WTC11 (cell line): Measurements from ENCODE around the gene PAPOLA.

ENCODE experiments used
- ATF3 ChIP-seq: sonication (generic); formaldehyde crosslinking; conservative IDR thresholded peaks from 2 replicates; pipeline ENCODE4 v1.8.1; 2022; ENCODE audit warnings: mild to moderate bottlenecking, missing genetic modification reagents
- CREB1 ChIP-seq: sonication (generic); formaldehyde crosslinking; IDR thresholded peaks from 2 replicates; pipeline ENCODE4 v1.8.0; 2023; ENCODE audit warnings: mild to moderate bottlenecking, missing genetic modification reagents
- CTCF ChIP-seq: fragments of 200-600 bp; IDR thresholded peaks from 2 replicates; pipeline ENCODE4 v1.8.0; 2022; ENCODE audit warnings: antibody characterized with exemption
- GABPB1 ChIP-seq: sonication (generic); formaldehyde crosslinking; IDR thresholded peaks from 2 replicates; pipeline ENCODE4 v1.8.1; 2023; ENCODE audit warnings: mild to moderate bottlenecking, missing genetic modification reagents
- GRHL2 ChIP-seq: fragments of 250-450 bp; sonication (Bioruptor Pico); IDR thresholded peaks from 2 replicates; pipeline ENCODE4 v1.8.0; 2022; ENCODE audit warnings: mild to moderate bottlenecking, moderate library complexity; ENCODE audit not compliant: insufficient replicate concordance, severe bottlenecking
- KAT7 ChIP-seq: sonication (generic); formaldehyde crosslinking; IDR thresholded peaks from 2 replicates; pipeline ENCODE4 v1.8.1; 2023; ENCODE audit warnings: missing genetic modification reagents, mild to moderate bottlenecking, borderline replicate concordance
- MAX ChIP-seq: sonication (generic); formaldehyde crosslinking; IDR thresholded peaks from 2 replicates; pipeline ENCODE4 v1.8.0; 2022; ENCODE audit warnings: mild to moderate bottlenecking, missing genetic modification reagents
- MYBL2 ChIP-seq: sonication (generic); formaldehyde crosslinking; IDR thresholded peaks from 2 replicates; pipeline ENCODE4 v1.8.1; 2023; ENCODE audit warnings: mild to moderate bottlenecking, moderate library complexity, missing genetic modification reagents
- SMAD3 ChIP-seq: sonication (generic); formaldehyde crosslinking; IDR thresholded peaks from 2 replicates; pipeline ENCODE4 v1.8.0; 2022; ENCODE audit warnings: missing genetic modification reagents, mild to moderate bottlenecking, borderline replicate concordance
- ZNF423 ChIP-seq: fragments of 250-450 bp; sonication (Bioruptor Pico); IDR thresholded peaks from 2 replicates; pipeline ENCODE4 v2.1.2; 2022; ENCODE audit warnings: mild to moderate bottlenecking, moderate library complexity
- TF ChIP-seq, protein P1 (sequence below): sonication (generic); formaldehyde crosslinking; IDR thresholded peaks from 2 replicates; pipeline ENCODE4 v1.8.0; 2022; ENCODE audit warnings: mild to moderate bottlenecking, missing genetic modification reagents
- TF ChIP-seq, protein P2 (sequence below): sonication (generic); formaldehyde crosslinking; IDR thresholded peaks from 2 replicates; pipeline ENCODE4 v1.8.0; 2022; ENCODE audit warnings: mild to moderate bottlenecking, missing genetic modification reagents
- TF ChIP-seq, protein P3 (sequence below): sonication (generic); formaldehyde crosslinking; IDR thresholded peaks from 2 replicates; pipeline ENCODE4 v1.8.1; 2022; ENCODE audit warnings: missing genetic modification reagents, borderline replicate concordance
- TF ChIP-seq, protein P4 (sequence below): fragments of 250-450 bp; sonication (Bioruptor Pico); IDR thresholded peaks from 2 replicates; pipeline ENCODE4 v1.9.0; 2021; ENCODE audit warnings: mild to moderate bottlenecking, borderline replicate concordance

GRCh38 chr14:96466918-96467317 lies 35.3 kb upstream of the PAPOLA start:
- TF ChIP-seq, protein P1, sequence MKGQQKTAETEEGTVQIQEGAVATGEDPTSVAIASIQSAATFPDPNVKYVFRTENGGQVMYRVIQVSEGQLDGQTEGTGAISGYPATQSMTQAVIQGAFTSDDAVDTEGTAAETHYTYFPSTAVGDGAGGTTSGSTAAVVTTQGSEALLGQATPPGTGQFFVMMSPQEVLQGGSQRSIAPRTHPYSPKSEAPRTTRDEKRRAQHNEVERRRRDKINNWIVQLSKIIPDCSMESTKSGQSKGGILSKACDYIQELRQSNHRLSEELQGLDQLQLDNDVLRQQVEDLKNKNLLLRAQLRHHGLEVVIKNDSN (CRISPR knock-in tag), result no peak
- TF ChIP-seq MYBL2 (CRISPR knock-in tag), result no peak
- no peak for TF ChIP-seq CTCF
- TF ChIP-seq, protein P2, sequence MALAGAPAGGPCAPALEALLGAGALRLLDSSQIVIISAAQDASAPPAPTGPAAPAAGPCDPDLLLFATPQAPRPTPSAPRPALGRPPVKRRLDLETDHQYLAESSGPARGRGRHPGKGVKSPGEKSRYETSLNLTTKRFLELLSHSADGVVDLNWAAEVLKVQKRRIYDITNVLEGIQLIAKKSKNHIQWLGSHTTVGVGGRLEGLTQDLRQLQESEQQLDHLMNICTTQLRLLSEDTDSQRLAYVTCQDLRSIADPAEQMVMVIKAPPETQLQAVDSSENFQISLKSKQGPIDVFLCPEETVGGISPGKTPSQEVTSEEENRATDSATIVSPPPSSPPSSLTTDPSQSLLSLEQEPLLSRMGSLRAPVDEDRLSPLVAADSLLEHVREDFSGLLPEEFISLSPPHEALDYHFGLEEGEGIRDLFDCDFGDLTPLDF, result no peak
- TF ChIP-seq ATF3 (CRISPR knock-in tag), result no peak
- TF ChIP-seq ZNF423, result no peak
- no peak for TF ChIP-seq CREB1
- TF ChIP-seq MAX (CRISPR knock-in tag), result no peak
- no peak for TF ChIP-seq SMAD3 (CRISPR knock-in tag)
- TF ChIP-seq, protein P3, sequence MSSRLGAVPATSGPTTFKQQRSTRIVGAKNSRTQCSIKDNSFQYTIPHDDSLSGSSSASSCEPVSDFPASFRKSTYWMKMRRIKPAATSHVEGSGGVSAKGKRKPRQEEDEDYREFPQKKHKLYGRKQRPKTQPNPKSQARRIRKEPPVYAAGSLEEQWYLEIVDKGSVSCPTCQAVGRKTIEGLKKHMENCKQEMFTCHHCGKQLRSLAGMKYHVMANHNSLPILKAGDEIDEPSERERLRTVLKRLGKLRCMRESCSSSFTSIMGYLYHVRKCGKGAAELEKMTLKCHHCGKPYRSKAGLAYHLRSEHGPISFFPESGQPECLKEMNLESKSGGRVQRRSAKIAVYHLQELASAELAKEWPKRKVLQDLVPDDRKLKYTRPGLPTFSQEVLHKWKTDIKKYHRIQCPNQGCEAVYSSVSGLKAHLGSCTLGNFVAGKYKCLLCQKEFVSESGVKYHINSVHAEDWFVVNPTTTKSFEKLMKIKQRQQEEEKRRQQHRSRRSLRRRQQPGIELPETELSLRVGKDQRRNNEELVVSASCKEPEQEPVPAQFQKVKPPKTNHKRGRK (CRISPR knock-in tag), result no peak
- TF ChIP-seq GABPB1 (CRISPR knock-in tag), result no peak
- TF ChIP-seq, protein P4, sequence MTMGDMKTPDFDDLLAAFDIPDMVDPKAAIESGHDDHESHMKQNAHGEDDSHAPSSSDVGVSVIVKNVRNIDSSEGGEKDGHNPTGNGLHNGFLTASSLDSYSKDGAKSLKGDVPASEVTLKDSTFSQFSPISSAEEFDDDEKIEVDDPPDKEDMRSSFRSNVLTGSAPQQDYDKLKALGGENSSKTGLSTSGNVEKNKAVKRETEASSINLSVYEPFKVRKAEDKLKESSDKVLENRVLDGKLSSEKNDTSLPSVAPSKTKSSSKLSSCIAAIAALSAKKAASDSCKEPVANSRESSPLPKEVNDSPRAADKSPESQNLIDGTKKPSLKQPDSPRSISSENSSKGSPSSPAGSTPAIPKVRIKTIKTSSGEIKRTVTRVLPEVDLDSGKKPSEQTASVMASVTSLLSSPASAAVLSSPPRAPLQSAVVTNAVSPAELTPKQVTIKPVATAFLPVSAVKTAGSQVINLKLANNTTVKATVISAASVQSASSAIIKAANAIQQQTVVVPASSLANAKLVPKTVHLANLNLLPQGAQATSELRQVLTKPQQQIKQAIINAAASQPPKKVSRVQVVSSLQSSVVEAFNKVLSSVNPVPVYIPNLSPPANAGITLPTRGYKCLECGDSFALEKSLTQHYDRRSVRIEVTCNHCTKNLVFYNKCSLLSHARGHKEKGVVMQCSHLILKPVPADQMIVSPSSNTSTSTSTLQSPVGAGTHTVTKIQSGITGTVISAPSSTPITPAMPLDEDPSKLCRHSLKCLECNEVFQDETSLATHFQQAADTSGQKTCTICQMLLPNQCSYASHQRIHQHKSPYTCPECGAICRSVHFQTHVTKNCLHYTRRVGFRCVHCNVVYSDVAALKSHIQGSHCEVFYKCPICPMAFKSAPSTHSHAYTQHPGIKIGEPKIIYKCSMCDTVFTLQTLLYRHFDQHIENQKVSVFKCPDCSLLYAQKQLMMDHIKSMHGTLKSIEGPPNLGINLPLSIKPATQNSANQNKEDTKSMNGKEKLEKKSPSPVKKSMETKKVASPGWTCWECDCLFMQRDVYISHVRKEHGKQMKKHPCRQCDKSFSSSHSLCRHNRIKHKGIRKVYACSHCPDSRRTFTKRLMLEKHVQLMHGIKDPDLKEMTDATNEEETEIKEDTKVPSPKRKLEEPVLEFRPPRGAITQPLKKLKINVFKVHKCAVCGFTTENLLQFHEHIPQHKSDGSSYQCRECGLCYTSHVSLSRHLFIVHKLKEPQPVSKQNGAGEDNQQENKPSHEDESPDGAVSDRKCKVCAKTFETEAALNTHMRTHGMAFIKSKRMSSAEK (CRISPR knock-in tag), result no peak
- no peak for TF ChIP-seq GRHL2 (CRISPR knock-in tag)
- TF ChIP-seq KAT7, result no peak
